Right lobe of liver (tissue), 6 donors: ENCODE results near the gene ZRANB1. TPM values are rescaled to one million over a fixed set of nuclear protein-coding genes. Genes with fewer than 3 reads are reported as not detected.

ENCODE experiments used
- ATAC-seq, 4 donors: fragments of 200-7000 bp; cut with Tn5 transposase; one replicate each; pipeline ENCODE4 v1.9.1; 2020; ENCODE audit warnings: mild to moderate bottlenecking in 4 of 4, moderate library complexity in 4 of 4
- DNase-seq, 3 donors: peaks; one replicate each; pipeline ENCODE4 v3.0.0-alpha.2; 2020
- H3K27ac ChIP-seq, 3 donors: fragments of 200-600 bp; one replicate each; pipeline ENCODE4 v1.8.0; 2022
- H3K27me3 ChIP-seq, 2 donors: fragments of 200-600 bp; one replicate each; pipeline ENCODE4 v1.8.0; 2022
- H3K36me3 ChIP-seq, 4 donors: fragments of 200-600 bp; sonication (generic) in 1 of 4; one replicate each; pipeline versions ENCODE4 v1.5.1 to v1.8.0; 2017 to 2022; ENCODE audit warnings: control low read depth in 1 of 4
- H3K4me1 ChIP-seq, 4 donors: fragments of 200-600 bp; sonication (generic) in 1 of 4; one replicate each; pipeline versions ENCODE4 v1.5.1 to v1.8.0; 2017 to 2022; ENCODE audit warnings: control low read depth in 1 of 4
- H3K4me3 ChIP-seq, 3 donors: fragments of 200-600 bp; one replicate each; pipeline ENCODE4 v1.8.0; 2022
- H3K9me3 ChIP-seq, 4 donors: fragments of 200-600 bp; sonication (generic) in 1 of 4; one replicate each; pipeline versions ENCODE4 v1.5.1 to v1.8.0; 2017 to 2022; ENCODE audit warnings: control low read depth in 1 of 4
- POLR2A ChIP-seq: fragments of 450-650 bp; IDR thresholded peaks from one replicate; pipeline ENCODE4 v1.6.1; 2017; ENCODE audit warnings: antibody characterized with exemption, mild to moderate bottlenecking
- WGBS: methylation state at CpG from one replicate; pipeline ENCODE4 v1.1.6; 2018; ENCODE audit warnings: low coverage, low lambda C conversion rate; ENCODE audit not compliant: insufficient coverage; ENCODE audit errors: missing lambda C conversion rate; 5-methylcytosine and 5-hydroxymethylcytosine counted together
- intact Hi-C, 2 donors: fragments of 100-400 bp; cut with DNase I; formaldehyde crosslinking; loops; one replicate each; pipeline versions ENCODE4 v1.11.2 to v1.14.1; 2022
- total RNA-seq, 6 experiments: library from RNA; depleted of rRNA in 2 of 6; stranded (reverse); fragments of >200 nt in 2 of 6; fragmentation: NEBNext Ultra II Directional in 3 of 6; extraction: Animal tissue kit (Norgen Biotek cat#: 25700) in 3 of 6; gene quantifications; one replicate each; pipeline versions ENCODE4 v1.1.0 to v1.2.4, GENCODE V29; 2016 to 2023
- TF ChIP-seq, protein P1 (sequence below), 4 donors: fragments of 200-600 bp in 3 of 4; fragments of 450-650 bp in 1 of 4; IDR thresholded peaks; one replicate each; pipeline versions ENCODE4 v1.5.1 to v1.8.0; 2016 to 2022; ENCODE audit warnings: antibody characterized with exemption in 4 of 4, mild to moderate bottlenecking in 2 of 4
- donor health status: DM: no; HTN: yes; CAD: no.
- donor health status: DM: no; HTN: no; CAD: no.
- donor health status: DM: no; HTN: no; CAD: no.
- donor health status: DM: no; HTN: yes; CAD: no.
- donor health status: DM: no; HTN: yes; CAD: no.

The ZRANB1 gene
- total RNA-seq, 6 experiments from 2014 or later: 8.6 to 17.6 (median 11.6) TPM

DNA sequence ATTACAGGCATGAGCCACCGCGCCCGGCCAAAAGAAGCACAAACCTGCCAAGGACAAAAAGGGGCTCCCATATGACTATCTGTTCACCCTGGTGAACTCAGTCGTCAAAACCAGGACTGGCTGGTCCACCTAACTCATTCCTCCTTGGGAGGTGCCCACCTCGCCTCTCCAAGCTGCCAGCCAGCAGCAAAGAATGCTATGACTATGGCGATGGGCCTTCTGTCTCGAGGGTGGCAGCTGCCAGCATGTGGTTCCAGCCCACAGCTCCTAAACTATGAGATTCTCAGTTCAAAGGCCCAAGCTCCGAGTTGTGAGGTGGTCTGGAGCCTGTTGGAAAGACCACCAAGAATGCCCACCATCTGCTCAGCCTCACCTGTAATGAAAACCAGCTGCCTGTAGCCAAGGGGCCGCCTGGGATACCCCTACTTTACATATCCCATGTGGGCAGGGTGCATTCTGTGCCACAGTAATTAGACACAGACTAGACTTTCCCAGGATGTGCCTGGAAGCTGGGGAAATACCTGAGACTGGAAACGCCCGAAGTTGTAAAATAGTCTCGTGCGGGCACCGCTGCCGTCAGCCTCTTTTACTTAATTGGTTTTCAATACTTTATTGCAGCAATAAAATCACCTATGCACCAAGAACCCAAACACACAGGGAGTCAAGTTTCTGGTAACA is 71.1 kb downstream of the ZRANB1 start:
- 26% methylated on average over 2 of the region's 15 CpGs for WGBS
- Histone ChIP-seq H3K36me3 (no peaks in the 10 kb centered on the region), H3K27ac (no peak overlapping the region), H3K9me3 (no peaks in the 10 kb centered on the region), H3K4me3 (no peak overlapping the region), H3K27me3 (no peaks in the 10 kb centered on the region), H3K4me1 (peaks cover 0 to 4% (median 0%) of the 10 kb centered on the region in 4 donors)
- intact Hi-C loops: no loop called here
- ATAC-seq: no peak
- DNase-seq: no peak
- TF ChIP-seq, protein P1, sequence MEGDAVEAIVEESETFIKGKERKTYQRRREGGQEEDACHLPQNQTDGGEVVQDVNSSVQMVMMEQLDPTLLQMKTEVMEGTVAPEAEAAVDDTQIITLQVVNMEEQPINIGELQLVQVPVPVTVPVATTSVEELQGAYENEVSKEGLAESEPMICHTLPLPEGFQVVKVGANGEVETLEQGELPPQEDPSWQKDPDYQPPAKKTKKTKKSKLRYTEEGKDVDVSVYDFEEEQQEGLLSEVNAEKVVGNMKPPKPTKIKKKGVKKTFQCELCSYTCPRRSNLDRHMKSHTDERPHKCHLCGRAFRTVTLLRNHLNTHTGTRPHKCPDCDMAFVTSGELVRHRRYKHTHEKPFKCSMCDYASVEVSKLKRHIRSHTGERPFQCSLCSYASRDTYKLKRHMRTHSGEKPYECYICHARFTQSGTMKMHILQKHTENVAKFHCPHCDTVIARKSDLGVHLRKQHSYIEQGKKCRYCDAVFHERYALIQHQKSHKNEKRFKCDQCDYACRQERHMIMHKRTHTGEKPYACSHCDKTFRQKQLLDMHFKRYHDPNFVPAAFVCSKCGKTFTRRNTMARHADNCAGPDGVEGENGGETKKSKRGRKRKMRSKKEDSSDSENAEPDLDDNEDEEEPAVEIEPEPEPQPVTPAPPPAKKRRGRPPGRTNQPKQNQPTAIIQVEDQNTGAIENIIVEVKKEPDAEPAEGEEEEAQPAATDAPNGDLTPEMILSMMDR (IDR thresholded peaks at IDR 0.05): no peak
- no peak for TF ChIP-seq POLR2A

DNA sequence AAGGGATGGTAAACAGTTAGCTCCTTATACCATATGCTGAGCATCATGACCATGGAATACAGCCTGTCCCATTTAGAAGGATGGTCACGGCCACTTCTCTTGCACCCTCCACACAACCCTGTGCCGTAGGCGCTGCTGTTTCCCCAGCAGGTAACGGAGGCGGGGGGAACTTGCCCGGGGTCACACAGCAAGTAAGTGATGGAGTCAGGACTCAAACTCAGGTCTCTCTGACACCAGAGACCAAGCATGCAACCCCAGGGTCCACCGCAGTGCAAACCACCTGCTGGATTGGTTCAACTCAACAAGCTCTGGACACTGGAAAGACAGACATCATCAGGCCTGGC is 71.6 kb downstream of the ZRANB1 start:
- no peak overlapping the region for H3K27ac ChIP-seq
- 83% methylated on average over 1 of the region's 7 CpGs for WGBS
- no peaks in the 10 kb centered on the region for H3K27me3 ChIP-seq
- no peak overlapping the region for H3K4me3 ChIP-seq
- no peak for TF ChIP-seq POLR2A
- TF ChIP-seq, protein P1 (IDR thresholded peaks at IDR 0.05): no peak
- peak in 1 of 3 donors; percentile 14 for DNase-seq
- H3K9me3 ChIP-seq: no peaks in the 10 kb centered on the region
- H3K4me1 ChIP-seq: peaks cover 0 to 4% (median 0%) of the 10 kb centered on the region in 4 donors
- intact Hi-C loops: no loop called here
- ATAC-seq: no peak
- H3K36me3 ChIP-seq: no peaks in the 10 kb centered on the region

DNA sequence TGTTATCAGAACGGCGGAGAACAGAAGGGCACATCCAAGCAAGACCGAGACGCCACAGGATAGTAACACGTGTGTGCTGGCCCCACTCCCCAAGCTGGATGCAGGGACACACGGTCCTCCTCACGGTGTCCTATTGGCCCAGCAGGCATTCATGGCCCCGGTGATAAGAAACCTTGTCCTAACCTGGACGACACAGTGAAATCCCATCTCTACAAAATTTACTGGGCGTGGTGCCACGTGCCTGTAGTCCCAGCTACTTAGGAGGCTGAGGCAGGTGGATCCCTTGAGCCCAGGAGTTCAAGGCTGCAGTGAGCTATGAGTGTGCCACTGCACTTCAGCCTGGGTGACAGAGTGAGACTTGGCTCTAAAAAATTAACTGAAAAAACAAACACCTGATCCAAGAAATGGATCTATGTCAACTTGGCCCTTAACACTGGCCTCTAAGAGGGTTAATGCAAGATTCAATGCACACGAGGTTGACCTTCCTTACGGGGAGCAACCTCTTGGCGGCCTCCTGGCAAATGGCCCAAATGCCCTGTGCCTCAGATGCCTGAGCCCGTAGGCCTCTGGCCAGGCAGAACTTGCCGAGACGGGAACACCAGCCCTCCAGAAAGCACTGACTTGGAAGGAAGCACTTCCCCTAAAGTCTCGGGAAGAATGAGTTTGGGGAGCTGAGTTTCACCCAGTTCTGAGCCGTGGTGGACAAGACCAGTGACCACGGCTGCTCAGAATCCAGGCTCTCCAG is 72.3 kb downstream of the ZRANB1 start:
- Histone ChIP-seq H3K36me3 (no peaks in the 10 kb centered on the region), H3K4me3 (no peak overlapping the region), H3K27me3 (no peaks in the 10 kb centered on the region), H3K27ac (no peak overlapping the region), H3K4me1 (peaks cover 0 to 4% (median 0%) of the 10 kb centered on the region in 4 donors), H3K9me3 (no peaks in the 10 kb centered on the region)
- no peak for TF ChIP-seq POLR2A
- TF ChIP-seq, protein P1 (IDR thresholded peaks at IDR 0.05): no peak
- WGBS: 47% methylated on average over 8 of the region's 20 CpGs
- intact Hi-C loops: no loop called here
- peak in 1 of 3 donors; percentile 33 for DNase-seq
- peak in 3 of 4 donors; percentile 7 to 28 (median 14) for ATAC-seq

DNA sequence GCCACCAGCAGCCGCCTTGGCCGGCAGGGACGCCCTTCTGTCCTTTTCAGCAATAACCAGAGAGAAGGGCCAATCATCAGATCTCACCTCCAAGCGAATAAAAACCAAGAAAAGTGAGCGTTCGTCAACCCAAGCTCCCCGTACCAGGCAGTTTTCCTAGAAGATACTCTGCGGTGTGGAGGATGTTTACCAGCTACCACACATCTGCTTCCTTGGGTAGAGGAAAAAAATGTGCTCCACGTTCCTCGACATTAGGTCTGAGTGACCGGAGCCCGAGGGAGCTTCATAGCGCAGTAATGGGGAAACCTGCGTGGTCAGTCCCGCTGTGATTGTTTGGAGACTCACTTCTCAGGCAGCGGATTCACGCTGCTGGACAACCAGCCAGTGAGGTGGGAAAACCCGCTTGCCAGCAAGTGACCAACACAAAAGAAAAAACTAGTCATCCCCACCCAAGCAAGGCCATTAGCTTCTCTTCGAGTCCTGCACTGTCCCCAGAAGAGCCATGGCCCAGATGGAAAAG is 73.0 kb downstream of the ZRANB1 start:
- peak in 1 of 3 donors; percentile 8 for DNase-seq
- no peaks in the 10 kb centered on the region for H3K9me3 ChIP-seq
- TF ChIP-seq, protein P1 (IDR thresholded peaks at IDR 0.05): no peak
- no peak for TF ChIP-seq POLR2A
- H3K27ac ChIP-seq: no peak overlapping the region
- no peak overlapping the region for H3K4me3 ChIP-seq
- no peak for ATAC-seq
- H3K27me3 ChIP-seq: no peaks in the 10 kb centered on the region
- peaks cover 0 to 4% (median 0%) of the 10 kb centered on the region in 4 donors for H3K4me1 ChIP-seq
- no peaks in the 10 kb centered on the region for H3K36me3 ChIP-seq
- WGBS: 66% methylated on average over 13 of the region's 19 CpGs
- intact Hi-C loops: no loop called here
